Anterior cingulate cortex (tissue), 58 donors: ENCODE results near the gene CLEC20A.

Experiments
- DNase-seq, 58 donors: peaks; one replicate each; lab custom pipeline; 2025; lab: John Stamatoyannopoulos, UW

The CLEC20A gene

DNA sequence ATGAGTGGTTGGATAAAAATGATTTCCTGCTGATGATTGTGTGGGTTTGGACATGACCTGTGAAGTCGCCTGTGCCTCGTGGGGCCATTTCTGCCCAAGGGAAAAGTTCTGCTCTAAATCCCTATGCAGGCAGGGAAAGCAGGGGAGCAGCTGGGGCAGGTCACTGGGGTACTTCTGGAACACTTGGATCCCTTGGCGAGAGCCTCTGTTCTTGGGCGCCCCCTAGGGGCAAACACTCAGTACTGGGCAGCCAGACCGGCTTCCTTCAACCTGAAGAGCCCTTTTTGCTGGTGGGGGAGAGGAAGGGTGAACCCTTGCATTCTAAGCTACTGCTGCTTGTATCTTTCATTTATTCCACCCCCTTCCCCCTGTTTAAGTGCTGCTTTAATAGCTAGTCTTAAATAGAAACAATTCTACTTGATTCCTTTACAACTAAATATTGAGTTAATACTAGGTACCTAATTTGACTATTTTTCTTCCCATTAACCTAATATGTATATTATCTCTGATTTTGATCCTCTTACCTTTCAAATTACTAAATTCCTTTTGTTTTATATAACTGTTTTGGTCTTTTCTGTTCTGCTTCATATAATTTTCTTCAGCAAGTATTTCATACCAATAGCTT, 5.1 kb upstream of the CLEC20A start:
- peak in 43 of 58 donors; percentile 4 to 78 (median 28) for DNase-seq

DNA sequence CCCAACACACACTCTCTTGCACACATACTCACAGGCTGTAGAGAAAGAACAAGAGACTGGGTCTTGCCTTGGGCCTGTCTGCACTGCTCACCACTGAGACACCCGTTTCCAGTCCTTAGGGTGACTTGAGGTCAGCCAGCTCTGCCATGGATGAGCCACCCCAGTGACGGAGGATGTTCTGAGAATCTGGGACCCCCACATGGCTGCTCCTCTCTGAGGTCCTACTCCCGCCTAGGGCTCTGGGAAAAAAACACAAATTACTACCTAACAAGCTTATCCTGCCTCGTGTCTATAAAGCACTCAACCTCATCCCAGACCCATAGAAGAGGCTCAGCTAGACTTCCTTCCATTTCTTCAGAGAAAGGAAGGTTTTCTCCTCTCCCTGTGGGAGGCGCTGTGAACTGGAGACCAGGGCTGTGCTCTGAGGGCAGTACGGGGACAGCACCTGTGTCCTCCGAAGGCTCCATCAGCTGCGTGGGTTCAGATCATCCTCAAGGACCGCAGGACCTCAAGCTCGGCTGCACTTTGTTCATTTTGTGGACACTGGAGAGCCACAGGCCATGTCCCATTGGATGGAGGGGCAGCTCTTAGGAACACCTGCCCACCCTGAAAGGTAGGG, 4.3 kb upstream of the CLEC20A start:
- no peak for DNase-seq

- no peak for DNase-seq
These were observed 3.5 kb upstream of the CLEC20A start for GRCh38 chr1:178500091-178500770.

DNA sequence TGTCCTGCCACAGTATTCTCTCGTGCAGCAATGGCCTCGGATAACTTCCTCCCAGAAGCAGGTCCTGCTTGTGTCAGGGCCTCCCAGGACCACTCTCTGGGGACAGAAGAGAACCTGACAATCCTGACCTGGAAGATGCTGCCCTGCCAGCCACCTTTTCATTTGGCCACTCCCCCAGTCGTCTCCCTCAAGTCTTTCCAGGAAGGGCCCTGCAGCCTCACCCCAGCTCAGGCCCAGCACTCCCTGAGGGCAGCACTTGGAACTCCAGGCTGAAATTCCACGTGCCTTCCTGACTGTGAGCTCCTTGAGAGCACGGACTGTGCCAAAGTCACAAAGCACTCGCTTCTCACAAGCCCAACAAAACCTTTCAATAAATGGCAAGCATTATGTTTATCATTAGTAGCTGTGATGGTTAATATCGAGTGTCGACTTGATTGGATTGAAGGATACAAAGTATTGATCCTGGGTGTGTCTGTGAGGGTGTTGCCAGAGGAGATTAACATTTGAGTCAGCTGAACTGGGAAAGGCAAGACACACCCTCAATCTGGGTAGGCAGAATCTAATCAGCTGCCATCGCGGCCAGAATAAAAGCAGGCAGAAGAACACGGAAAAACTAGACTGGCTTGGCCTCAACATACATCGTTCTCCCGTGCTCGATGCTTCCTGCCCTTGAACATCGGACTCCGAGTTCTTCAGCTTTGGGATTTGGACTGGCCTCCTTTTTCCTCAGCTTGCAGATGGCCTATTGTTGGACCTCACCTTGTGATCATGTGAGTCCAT, 2.3 kb upstream of the CLEC20A start:
- no peak for DNase-seq

DNA sequence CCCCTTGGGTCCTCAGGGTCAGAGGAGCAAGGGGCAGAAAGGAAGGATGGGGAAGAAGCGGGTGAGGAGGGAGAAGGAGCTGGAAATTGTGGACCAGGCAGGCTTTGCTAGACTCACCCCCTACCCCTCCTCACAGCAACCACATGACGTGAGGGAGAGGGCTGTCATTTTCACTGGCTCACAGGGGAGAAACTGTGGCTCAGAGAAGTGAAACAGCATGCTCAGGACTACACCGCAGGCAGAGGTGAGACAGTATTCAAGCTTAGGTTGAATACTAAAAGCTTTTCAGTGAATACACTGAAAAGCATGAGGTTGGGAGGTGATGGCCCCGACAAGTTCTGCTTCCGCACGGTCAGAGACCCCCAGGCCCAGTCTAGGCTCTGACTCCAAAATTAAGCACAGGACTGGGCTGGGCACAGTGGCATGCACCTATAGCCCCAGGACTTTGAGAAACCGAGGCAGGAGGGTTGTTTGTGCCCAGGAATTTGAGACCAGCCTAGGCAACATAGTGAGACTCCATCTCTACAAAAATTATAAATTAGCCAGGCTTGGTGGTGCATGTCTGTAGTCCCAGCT, 1.2 kb upstream of the CLEC20A start:
- no peak for DNase-seq

GRCh38 chr1:178495741-178496409, 889 bp downstream of the CLEC20A start:
- no peak for DNase-seq

DNA sequence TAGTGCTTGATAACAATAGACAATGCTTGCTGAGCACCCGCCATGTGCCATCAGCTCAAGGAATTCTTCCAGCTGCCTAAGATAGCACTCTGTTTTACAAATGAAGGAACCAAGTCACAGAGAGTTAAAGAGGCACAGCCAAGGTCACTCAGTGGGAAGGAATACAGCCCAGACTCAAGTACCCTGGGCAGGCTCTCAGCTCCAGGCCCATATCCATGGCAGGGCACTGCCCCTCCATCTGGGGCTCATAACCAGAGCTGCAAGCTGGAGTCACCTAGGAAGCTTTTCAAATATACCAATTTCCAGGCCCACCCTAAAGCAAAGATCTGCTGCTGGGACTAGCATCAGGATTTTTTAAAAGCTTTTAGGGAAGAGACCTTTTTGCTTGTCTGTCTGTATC, 1.6 kb downstream of the CLEC20A start:
- DNase-seq = no peak

DNA sequence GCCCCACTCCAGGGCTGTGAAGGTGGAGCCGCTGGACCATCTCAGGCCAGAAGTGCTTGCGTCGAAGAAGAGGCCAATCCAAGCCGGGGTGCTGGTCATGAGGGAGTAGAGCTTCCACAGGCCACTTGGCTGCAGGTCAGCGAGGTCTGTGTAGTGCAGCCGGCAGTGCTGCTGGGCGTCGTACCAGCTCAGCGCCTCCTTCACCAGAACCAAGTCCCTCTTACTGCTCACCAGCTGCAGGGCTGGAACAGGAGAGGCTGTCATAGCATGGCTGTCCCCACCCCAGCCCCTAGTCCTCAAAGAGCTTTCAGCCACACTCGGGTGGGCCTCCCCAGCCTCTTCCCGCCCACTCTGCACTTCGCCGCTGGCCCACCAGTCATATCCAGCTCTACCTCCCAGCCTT, 2.2 kb downstream of the CLEC20A start:
- DNase-seq = no peak

GRCh38 chr1:178493301-178493741, 3.4 kb downstream of the CLEC20A start:
- DNase-seq = no peak

DNA sequence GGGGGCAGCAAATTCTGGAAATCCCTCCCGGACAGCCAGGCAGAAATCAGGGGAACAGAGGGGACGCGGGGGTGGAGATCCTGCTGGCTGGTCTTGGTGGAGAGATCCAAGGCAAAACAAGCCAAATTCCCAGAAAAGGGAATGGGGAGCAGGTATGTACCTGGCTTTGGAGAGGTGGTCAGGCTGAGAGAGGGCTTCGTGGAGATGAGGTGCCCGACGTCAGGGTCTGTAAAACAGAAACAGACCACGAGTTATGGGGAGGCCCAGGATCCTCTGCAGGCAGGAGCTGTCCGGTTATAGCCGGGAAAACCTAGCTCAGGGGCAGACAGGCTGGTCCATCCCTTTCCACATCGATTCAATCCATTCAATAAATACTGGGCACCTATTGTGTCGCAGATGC, 4.4 kb downstream of the CLEC20A start:
- DNase-seq = no peak

GRCh38 chr1:178491721-178492120, 5.0 kb downstream of the CLEC20A start:
- DNase-seq = no peak

DNA sequence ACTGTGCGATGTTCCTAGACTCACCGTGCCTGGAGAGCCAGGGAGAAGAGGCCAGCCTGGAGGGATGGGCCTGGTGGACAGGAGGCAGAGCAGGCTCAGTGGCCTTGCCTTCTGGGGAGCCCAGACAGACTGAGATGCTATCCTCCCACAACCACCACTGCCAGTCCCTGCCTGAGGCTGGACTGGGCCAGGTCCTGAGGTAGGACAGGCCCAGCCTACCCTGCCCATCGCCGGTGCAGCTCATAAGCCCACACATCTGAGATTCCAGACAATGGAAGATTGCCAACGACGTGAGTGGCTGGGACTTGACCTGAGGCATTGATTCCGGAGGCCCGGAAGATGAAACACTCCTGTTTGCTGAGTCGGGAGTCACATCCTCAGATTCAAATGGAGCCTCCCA, 5.8 kb downstream of the CLEC20A start:
- no peak for DNase-seq

- DNase-seq = no peak
These were observed 6.6 kb downstream of the CLEC20A start for GRCh38 chr1:178490136-178490535.

DNA sequence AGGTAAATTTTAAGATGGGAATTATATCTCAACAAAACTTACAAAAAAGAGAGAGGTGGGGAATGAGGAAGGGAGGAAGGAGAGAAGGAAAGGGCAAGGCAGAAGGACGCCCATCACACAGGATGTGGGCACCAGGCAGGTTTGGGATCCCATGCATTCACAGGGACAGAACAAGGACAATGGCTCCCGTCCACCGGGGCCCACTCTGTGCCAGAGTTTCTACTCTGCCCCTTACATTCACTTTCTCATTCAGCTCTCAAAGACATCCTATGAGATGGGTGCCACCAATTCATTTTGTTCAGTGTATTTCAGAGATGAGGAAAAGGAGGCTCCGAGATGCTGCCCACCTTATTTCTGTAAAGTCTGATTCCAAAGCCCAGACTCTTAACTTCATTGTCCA, 7.4 kb downstream of the CLEC20A start:
- no peak for DNase-seq

DNA sequence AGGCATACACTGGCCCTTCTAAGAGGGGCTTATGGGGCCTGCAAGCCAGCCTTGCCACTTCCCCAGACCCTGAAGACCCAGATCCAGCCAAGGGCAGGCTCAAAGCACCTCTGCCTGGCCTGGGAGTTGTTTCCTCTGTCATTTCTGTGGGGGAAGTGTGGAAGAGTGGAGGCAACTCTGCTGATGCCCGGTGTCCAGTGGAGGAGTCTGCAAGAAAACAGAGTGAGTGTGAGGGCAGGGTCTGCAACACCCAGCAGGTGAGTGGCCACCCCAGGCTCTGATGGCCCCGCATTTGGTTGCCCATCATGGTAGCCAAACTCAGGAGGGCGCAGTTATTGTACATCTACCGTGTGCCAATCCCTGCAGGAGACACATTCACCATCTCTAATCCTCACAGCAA, 8.4 kb downstream of the CLEC20A start:
- no peak for DNase-seq

GRCh38 chr1:178487070-178487615, 9.6 kb downstream of the CLEC20A start:
- DNase-seq = no peak

- DNase-seq = no peak
These were observed 10.4 kb downstream of the CLEC20A start for GRCh38 chr1:178486100-178487069.

GRCh38 chr1:178485541-178485981, 11.2 kb downstream of the CLEC20A start:
- DNase-seq = peak in 1 of 58 donors; percentile 35
